Liver (tissue), 2 donors: ENCODE results near the gene TTC12.

Experiments
- CTCF ChIP-seq: fragments of 150-350 bp; IDR thresholded peaks from 2 replicates; pipeline ENCODE4 v1.5.1; 2017; ENCODE audit warnings: improper control_type of control experiment, low read depth, low read length; ENCODE audit not compliant: missing input control
- MAX ChIP-seq: IDR thresholded peaks from 2 replicates; pipeline ENCODE4 v1.6.1; 2016; ENCODE audit warnings: antibody characterized with exemption
- ZBTB33 ChIP-seq: IDR thresholded peaks from 2 replicates; pipeline ENCODE4 v1.6.1; 2016; ENCODE audit warnings: antibody characterized with exemption
- donor health status: healthy.

DNA sequence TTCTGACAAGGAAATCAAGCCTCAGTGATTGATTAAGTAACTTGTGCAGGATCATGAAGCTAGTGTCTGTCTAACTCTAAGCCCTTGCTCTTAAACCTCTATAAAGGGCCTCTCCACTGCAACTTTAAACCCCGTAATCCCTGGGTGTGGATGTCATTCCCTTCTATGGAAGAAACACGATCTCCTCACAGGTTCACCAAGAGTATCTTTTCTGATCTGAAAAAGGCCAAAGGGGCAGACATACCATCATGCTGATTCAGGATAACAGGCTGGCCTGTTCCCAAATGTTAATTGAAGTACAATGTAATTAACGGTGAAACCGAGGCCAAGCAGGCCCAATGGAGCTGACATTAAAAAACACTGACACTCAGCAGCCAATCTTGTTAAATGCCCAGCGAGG lies 17.1 kb downstream of the TTC12 start:
- no peak for TF ChIP-seq CTCF
- no peak for TF ChIP-seq MAX
- no peak for TF ChIP-seq ZBTB33
